HFF-Myc (cell line): Measurements from ENCODE around the gene CCN6.

Source experiments
- DNase-seq: peaks from one replicate; pipeline ENCODE4 v3.0.0-alpha.2; 2011; ENCODE audit warnings: low read depth; ENCODE audit errors: extremely low read depth
- H3K4me3 ChIP-seq: replicated peaks from 2 replicates; pipeline ENCODE4 v1.5.1; 2011; ENCODE audit warnings: low read depth, mild to moderate bottlenecking, control low read depth, low read length
- CTCF ChIP-seq: IDR thresholded peaks from 2 replicates; pipeline ENCODE4 v1.5.1; 2012; ENCODE audit warnings: mild to moderate bottlenecking, low read depth, low read length, control low read depth; ENCODE audit errors: missing control alignments

Gene CCN6

GRCh38 chr6:112054001-112054400, at the start of gene CCN6:
Gene CCN6 (plus strand): TSS chr6:112054104. CDS start chr6:112054358, 254 bp downstream.
- no peak within 1 kb of the TSS for H3K4me3 ChIP-seq
- no peak for DNase-seq
- no peak for TF ChIP-seq CTCF

GRCh38 chr6:112004201-112005012, 49.5 kb upstream of the CCN6 start:
- no peak for TF ChIP-seq CTCF
- no peak overlapping the region for H3K4me3 ChIP-seq
- DNase-seq, result no peak

- no peak overlapping the region for H3K4me3 ChIP-seq
- DNase-seq, result no peak
- TF ChIP-seq CTCF, result no peak
Observed at GRCh38 chr6:112005013-112005371, 48.9 kb upstream of the CCN6 start.

- no peak overlapping the region for H3K4me3 ChIP-seq
- no peak for DNase-seq
- TF ChIP-seq CTCF, result no peak
Observed at GRCh38 chr6:112007254-112007653, 46.6 kb upstream of the CCN6 start.

- TF ChIP-seq CTCF, result no peak
- no peak for DNase-seq
Observed at GRCh38 chr6:112007805-112008204, 46.1 kb upstream of the CCN6 start.

GRCh38 chr6:112008482-112008881, 45.4 kb upstream of the CCN6 start:
- no peak for DNase-seq
- no peak overlapping the region for H3K4me3 ChIP-seq
- no peak for TF ChIP-seq CTCF

More at GRCh38 chr6:112007805-112008204, 46.1 kb upstream of the CCN6 start:
- no peak overlapping the region for H3K4me3 ChIP-seq

- DNase-seq, result no peak
- H3K4me3 ChIP-seq, result no peak overlapping the region
- TF ChIP-seq CTCF, result no peak
Observed at GRCh38 chr6:112010328-112010727, 43.6 kb upstream of the CCN6 start.
